Stimulated activated naive CD4-positive, alpha-beta T cell (primary cell): Measurements from ENCODE around the gene DCPS.
"Not testable (repeated sequence)": the region's sequence is repeated elsewhere in the genome, so short reads cannot be mapped to it uniquely, and the experiment has no call there.

Source experiments
- DNase-seq, 6 experiments: peaks; one replicate each; lab custom pipeline; 2025; lab: John Stamatoyannopoulos, UW

Gene DCPS

GRCh38 chr11:126361400-126361799 is 57.5 kb downstream of the DCPS start:
- DNase-seq = no peak

DNA sequence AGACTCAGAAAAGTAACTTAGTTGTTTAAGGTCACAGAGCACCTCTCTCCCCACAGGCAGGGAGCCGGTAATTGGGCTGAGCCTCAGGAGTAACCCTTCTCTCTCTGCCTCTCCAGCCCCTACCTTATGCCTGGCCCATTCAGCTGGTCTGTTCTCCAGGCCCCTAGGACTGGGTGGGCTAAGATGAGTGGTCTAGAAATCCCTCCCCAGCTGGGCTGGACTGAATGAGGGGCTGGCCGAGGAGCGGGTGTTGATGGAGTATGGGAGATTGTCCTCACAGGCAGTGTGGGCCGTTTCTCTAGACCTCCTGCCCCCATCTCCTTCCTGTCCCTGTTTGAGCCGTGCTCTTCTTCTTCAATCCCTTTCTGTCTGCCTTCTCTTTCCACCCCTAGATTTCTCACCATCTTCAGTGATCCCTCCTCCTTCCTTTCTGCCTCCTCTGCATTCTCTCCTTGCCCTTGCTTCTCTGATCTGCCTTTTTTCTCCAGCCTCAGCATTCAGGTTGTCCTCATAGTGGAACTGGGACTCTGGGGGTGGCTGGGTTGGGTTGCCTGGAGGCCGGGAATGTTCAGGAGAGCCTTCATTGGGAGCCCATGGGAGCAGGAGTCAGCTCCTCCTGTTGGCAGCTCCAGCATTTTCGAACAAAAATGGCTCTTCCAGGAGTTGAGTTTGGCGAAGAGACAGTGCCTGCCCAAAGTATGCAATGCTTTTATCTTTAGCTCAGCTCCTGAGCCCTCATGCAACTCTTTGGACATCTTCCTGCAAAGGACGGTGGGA is 59.2 kb downstream of the DCPS start:
- DNase-seq = no peak

- DNase-seq = no peak
Observed at GRCh38 chr11:126363706-126364248, 59.9 kb downstream of the DCPS start.

DNA sequence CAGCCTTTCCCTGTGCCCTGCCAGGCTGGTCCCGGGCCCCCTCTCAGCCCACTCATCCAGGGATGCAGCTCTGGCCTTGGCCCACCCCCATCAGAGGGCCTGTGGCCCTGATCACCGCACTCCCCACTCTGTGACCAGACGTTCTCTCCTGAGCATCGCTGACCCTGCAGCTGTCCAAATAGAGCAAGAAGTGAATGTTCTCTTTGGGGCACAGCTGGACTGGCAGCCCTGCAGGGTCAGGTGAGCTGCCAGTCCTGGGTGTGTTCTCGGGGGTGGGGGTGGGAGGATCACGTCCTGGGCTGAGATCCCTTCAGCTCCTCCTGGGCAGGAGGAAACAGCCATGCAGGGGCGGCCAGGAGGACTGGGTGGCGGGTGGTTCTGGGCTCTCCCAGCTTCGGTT is 60.9 kb downstream of the DCPS start:
- DNase-seq = not testable (repeated sequence)

GRCh38 chr11:126365508-126365907 is 61.6 kb downstream of the DCPS start:
- DNase-seq = not testable (repeated sequence)

GRCh38 chr11:126366064-126366822 is 62.4 kb downstream of the DCPS start:
- DNase-seq = no peak

DNA sequence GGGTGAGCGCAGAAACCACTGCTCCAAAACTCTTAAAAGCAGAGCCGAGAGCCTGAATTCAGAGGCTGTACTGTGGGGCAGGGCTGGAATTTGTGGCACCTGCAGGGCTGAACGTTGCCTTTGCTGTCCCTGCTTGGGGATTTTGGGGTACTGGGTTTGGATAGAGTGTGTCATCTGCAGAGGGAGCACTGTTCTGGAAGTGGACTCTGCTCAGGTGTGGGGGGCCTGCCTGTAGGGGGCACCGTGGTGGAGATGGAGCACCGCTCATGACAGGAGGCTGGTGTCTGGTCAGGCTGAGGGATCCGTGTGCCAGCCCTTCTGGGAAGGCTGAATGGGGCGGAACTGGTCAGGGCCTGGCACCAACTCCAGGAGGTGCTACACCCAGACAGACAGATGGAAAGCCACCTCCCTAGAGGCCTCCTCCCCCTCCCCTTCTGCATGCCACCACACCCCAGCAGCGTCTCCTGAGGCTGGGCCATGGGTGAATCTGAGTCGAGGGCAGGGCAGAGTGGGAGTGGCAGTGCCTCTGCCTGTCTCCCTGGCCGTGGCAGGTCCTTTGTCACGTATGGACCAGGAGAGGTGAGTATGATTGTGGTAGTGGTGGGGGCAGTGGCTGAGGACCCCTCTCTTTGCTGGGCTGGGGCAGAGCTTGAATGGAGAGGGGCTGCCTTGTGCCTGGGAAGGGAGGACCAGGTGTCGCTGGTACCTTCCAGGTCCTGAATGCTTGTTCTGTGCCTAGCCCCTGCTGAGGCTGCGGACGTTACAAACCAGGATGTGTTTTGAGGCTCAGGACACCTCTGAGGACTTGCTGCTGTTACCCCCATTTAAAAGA is 63.2 kb downstream of the DCPS start:
- DNase-seq = not testable (repeated sequence)

DNA sequence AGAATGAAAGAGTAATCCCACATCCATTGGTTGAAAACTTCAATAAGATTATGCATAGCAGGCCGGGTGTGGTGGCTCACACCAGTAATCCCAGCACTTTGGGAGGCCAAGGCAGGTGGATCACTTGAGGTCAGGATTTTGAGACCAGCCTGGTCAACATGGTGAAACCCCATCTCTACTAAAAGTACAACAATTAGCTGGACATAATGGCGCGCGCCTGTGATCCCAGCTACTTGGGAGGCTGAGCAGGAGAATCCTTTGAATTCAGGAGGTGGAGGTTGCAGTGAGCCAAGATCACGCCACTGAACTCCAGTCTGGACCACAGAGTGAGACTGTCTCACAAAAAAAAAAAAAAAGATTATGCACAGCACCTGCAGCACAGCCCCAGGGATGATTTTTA is 63.9 kb downstream of the DCPS start:
- DNase-seq = not testable (repeated sequence)

DNA sequence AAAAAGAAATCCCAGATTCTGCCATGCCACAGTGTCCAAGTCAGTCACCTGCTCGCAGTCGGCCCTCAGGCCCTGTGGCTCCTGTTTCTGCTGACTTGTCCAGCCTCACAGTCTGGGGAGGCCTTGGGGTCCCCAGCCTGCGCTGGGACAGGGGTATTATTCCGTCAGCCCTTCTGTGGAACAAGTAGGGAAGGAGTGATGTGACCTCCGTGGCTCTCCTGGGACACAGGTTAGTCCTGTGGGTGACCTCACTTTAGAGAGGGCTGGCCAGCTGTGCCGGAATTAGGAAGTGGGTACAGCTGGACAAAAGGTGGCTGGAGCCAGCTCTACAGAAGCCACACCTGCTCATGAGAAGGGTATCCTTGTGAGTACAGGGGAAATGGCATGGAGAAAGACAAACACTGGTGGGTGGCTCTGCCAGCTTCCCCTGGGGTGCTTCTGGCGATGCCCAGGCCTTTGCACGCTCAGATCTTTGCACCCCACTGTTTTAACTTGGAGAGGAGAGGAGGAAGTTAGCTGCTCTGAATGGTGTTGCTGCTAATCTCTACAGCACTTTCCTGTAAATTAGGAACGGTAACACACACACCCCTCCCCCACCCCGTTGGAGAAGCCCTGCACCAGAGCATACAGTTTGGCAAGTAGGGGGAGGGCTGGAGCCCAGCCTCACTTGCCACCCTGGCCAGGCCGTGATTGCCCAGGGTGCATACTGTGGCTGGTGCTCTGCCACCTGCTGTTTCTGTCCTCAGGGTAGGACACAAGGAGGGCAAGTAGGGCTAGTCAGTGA is 64.7 kb downstream of the DCPS start:
- not testable (repeated sequence) for DNase-seq

DNA sequence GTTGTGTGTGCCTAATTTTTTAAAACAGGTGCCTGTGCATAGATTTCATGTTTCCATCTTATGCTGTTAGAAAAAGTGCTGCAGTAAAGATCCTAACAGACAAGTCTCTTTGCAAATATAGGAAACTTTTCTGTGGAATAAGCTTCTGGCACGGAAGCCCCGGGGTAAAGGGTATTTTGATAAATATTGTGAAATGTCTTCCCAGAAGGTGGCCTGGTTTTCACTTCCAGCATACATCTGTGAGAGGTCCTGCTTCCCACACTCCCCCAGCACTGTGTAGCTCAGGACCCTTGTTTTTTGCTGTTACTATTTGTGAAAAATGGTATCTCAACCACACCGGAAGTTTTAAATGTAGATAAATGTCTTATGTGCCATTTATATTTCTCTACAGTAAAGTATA is 66.2 kb downstream of the DCPS start:
- no peak for DNase-seq

GRCh38 chr11:126371595-126371994 is 67.7 kb downstream of the DCPS start:
- DNase-seq = no peak

GRCh38 chr11:126373389-126374066 is 69.7 kb downstream of the DCPS start:
- DNase-seq = not testable (repeated sequence)

DNA sequence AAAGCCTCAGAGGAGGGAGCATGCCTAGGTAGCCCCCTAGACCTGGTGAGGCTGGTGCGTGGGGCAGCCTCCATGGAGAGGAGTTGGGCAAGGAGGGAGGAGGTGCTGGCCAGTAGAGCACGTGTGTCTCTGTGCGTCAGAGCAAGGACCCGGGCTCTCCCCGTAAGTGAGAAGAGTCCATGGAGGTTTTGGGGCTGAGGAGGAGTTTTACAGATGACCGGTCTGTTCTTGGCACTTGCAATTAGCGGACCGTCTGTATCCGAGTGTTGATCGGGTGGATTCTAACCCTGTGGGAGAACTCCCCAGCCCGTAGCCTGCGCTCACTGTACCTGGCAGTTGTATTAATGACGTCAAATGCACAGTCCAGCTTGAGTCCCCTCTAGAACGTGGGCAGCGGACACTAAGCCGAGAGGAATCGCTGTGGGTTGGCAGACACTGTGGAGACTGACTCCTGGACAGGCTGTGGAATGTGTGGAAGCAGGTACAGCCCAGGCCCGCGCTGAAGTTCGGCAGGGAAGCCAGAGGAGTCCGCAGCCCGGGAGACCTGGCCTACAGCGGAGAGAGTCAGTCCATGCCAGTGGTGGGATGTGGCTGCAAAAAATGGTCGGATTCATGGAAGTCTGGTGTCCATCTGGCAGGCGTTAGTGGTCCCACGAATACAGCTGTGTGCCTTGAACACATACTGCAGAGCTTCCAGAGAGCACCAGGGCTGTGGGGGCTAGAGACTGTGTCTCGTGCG is 70.9 kb downstream of the DCPS start:
- not testable (repeated sequence) for DNase-seq

GRCh38 chr11:126375726-126376125 is 71.9 kb downstream of the DCPS start:
- DNase-seq = no peak

DNA sequence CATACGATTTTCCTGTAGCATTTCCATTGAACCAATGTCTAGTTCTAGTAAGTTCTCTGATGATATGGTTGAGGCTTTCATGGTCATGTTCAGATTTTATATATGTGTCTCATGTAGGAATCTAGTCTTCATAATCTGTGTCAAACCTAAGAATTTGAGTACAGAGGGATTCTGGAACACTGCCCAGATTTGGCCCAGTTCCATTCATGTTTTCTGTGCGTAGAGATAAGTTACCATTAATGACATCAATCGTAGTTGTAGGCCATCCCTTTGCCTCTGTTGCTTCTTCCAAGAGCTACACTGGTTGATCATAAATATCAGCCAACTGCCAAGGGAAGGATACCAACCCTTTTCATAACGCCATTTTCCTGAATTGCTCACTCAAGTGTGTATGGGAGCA is 74.9 kb downstream of the DCPS start:
- no peak for DNase-seq

DNA sequence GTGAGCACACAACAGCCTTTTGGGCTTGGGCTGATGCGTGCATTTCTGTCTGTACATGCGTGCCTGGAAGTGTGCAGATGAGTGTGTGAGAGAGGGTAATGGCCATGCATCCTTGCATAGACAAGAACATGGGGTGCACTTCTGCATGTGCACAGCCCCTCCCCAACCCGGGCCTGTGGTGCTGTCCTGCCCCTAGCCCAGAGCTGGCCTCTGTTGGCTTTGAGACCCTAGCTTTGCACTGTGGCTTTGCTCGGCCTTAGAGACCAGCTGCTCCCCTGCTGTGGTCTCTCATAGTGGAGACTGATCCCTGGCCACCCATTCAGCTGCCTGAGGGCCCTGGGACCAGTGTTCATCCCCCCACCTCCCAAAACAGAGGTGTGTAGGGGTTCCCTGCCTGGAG is 77.0 kb downstream of the DCPS start:
- DNase-seq = no peak

DNA sequence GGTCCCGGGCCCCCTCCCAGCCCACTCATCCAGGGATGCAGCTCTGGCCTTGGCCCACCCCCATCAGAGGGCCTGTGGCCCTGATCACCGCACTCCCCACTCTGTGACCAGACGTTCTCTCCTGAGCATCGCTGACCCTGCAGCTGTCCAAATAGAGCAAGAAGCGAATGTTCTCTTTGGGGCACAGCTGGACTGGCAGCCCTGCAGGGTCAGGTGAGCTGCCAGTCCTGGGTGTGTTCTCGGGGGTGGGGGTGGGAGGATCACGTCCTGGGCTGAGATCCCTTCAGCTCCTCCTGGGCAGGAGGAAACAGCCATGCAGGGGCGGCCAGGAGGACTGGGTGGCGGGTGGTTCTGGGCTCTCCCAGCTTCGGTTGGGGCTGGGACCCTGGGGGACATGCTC is 78.1 kb downstream of the DCPS start:
- not testable (repeated sequence) for DNase-seq

- DNase-seq = not testable (repeated sequence)
Observed at GRCh38 chr11:126382641-126383040, 78.8 kb downstream of the DCPS start.

- DNase-seq = no peak
Observed at GRCh38 chr11:126383339-126384335, 79.8 kb downstream of the DCPS start.
